Activated gamma-delta T cell treated with Interleukin-2 at 50 U/mL for 16 hours (primary cell): ENCODE data around the gene WNT7B.

Source experiments
- DNase-seq: peaks from one replicate; pipeline ENCODE4 v3.0.0-alpha.2; 2020

WNT7B gene

GRCh38 chr22:45949258-45949870 is 27.6 kb downstream of the WNT7B start:
- no peak for DNase-seq

DNA sequence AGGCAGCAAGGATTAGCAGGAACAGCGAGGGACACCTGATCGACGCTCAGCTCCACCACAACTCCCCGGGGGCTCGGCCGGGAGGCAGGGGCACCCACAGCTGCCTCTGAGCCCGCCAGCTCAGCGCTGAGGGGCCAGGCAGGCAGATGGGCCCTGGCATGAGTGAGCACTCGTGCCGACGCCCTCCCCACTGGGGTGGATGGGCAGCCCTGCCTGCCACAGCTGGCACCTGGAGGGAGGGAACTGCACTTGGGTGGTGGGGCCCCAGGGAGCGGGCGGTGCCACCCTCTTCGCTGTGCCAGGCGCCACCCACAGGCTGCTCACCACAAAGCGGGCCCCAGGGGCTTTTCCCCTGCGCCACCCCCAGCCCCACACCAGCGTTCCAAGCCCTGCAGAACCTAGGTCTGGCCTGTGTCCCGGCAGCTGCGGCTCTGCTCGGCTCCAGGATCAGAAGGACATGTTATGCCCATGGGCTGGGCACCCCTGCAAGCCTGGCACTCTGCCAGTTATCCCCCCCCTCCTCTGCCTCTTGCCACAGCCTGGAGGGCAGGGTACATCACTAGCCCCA is 28.8 kb downstream of the WNT7B start:
- DNase-seq, result no peak

GRCh38 chr22:45946805-45947600 is 30.0 kb downstream of the WNT7B start:
- no peak for DNase-seq

DNA sequence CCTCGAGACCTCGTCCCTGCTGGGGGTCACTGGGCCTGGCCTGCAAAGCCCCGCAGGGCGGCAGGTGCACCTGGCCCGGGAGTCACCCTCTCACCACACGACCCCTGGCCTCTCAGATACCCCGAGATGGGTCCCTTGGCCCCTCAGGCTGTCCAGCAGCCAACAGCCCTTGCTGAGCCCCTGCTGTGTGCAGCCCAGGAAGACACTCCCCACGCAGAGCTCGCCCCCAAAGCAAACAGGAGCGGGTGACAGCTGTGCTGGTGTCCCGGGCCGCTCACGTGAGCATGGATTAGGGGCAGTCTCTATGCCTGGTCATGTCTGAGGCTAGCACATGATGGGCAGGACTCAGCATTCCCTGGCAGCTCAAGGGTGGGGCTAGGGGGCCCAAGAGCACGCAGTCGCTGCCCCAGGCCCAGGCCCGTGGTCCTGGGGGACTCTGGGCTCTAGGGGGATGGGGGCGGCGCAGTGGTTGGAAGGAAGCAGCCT is 31.3 kb downstream of the WNT7B start:
- no peak for DNase-seq

GRCh38 chr22:45942787-45943493 is 34.0 kb downstream of the WNT7B start:
- no peak for DNase-seq

- no peak for DNase-seq
Measured at GRCh38 chr22:45942344-45942743, 34.6 kb downstream of the WNT7B start.

GRCh38 chr22:45938913-45939312 is 38.0 kb downstream of the WNT7B start:
- no peak for DNase-seq

GRCh38 chr22:45937960-45938359 is 39.0 kb downstream of the WNT7B start:
- no peak for DNase-seq

- no peak for DNase-seq
Measured at GRCh38 chr22:45935573-45935972, 41.4 kb downstream of the WNT7B start.

DNA sequence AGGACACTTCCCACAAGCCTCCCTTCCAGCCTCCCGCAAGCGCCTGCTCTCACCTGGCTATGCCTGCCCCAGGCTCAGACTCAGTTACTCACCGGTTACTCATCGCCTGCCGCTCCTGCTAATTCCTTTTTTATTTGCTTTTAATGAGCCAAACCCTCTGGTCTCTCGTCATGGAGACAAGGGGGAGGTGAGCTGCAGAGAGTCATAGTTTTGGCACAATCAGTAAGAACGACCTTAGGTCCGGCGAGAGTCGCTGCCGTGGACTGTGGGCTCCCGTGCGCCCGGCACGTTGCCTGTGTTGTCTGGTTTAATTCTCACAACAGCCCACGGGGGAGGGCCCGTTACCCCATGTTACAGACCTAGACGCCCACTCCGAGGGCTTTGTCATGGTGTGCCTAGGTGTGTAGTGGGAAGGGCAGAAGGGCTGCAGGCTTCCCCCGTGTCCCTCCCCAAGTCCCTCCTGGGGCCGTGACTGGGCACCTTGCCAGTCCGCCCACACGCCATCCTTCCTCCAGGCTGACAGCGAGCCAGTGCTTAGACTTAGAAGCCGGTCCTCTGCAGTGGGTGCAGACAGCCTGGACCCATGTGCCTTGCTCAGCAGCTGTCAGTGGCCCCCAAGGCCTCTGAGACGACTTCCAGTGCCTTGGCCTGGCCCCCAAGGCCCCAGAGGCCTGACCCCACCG is 42.2 kb downstream of the WNT7B start:
- no peak for DNase-seq

GRCh38 chr22:45934168-45934564 is 42.8 kb downstream of the WNT7B start:
- no peak for DNase-seq

- no peak for DNase-seq
Measured at GRCh38 chr22:45933506-45934167, 43.3 kb downstream of the WNT7B start.

- DNase-seq, result no peak
Measured at GRCh38 chr22:45932071-45932470, 44.9 kb downstream of the WNT7B start.

DNA sequence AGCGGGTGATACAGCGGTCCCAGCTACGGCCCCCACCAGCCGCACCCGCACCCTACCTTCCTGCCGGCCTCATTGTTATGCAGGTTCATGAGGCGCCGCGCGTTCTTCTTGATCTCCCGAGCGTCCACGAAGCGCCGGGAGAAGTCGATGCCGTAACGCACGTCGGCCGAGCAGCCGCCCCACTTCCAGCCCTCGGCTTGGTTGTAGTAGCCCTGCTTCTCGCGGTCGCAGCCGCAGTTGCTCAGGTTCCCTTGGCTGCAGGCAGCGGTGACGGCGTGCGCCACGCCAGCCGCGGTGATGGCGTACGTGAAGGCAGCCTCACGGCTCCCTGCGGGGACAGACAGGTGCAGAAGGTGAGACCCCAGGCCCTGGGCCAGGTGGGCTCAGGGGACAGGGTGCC is 45.9 kb downstream of the WNT7B start:
- DNase-seq, result no peak

- no peak for DNase-seq
Measured at GRCh38 chr22:45930324-45930723, 46.6 kb downstream of the WNT7B start.

DNA sequence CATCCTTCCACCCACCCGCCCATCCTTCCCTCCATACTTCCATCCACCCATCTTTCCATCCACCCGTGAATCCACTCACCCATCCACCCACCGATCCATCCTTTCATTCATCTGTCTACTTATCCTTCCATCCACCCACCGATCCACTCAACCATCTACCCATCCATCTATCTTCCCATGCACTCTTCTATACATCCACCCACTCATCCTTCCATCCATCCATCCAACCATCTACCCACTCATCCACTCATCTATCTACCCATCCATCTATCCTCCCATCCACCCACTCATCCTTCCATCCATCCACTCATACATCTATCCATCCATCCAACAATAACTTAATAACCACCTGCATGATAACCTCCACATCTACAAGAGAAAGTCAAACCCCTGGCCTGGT is 47.3 kb downstream of the WNT7B start:
- no peak for DNase-seq

GRCh38 chr22:45928726-45929368 is 48.1 kb downstream of the WNT7B start:
- DNase-seq, result no peak

GRCh38 chr22:45927059-45927458 is 49.9 kb downstream of the WNT7B start:
- no peak for DNase-seq

GRCh38 chr22:45926433-45926832 is 50.5 kb downstream of the WNT7B start:
- no peak for DNase-seq

GRCh38 chr22:45925811-45926351 is 51.1 kb downstream of the WNT7B start:
- DNase-seq, result no peak

GRCh38 chr22:45923835-45924234 is 53.1 kb downstream of the WNT7B start:
- DNase-seq, result no peak

GRCh38 chr22:45923212-45923611 is 53.8 kb downstream of the WNT7B start:
- DNase-seq, result no peak
